ENCODE data around the gene SRRM4.
"Not testable (repeated sequence)": the region's sequence is repeated elsewhere in the genome, so short reads cannot be mapped to it uniquely, and the experiment has no call there.

The SRRM4 gene

GRCh38 chr12:119071638-119072231 lies 90.4 kb downstream of the SRRM4 start:
- no peak for DNase-seq (ENCODE audit: low read depth)

- DNase-seq (ENCODE audit: low read depth) = no peak
Observed at GRCh38 chr12:119072440-119072839, 91.1 kb downstream of the SRRM4 start.

GRCh38 chr12:119075222-119075787 lies 94.0 kb downstream of the SRRM4 start:
- DNase-seq (ENCODE audit: low read depth) = no peak

- DNase-seq (ENCODE audit: low read depth) = no peak
Observed at GRCh38 chr12:119075918-119076317, 94.6 kb downstream of the SRRM4 start.

- DNase-seq (ENCODE audit: low read depth) = no peak
Observed at GRCh38 chr12:119079530-119079929, 98.2 kb downstream of the SRRM4 start.

GRCh38 chr12:119082016-119082415 lies 100.7 kb downstream of the SRRM4 start:
- DNase-seq (ENCODE audit: low read depth) = no peak

GRCh38 chr12:119082496-119082895 lies 101.2 kb downstream of the SRRM4 start:
- DNase-seq (ENCODE audit: low read depth) = no peak

GRCh38 chr12:119088685-119089379 lies 107.5 kb downstream of the SRRM4 start:
- no peak for DNase-seq (ENCODE audit: low read depth)

- DNase-seq (ENCODE audit: low read depth) = no peak
Observed at GRCh38 chr12:119089380-119090013, 108.2 kb downstream of the SRRM4 start.

GRCh38 chr12:119090276-119090675 lies 108.9 kb downstream of the SRRM4 start:
- DNase-seq (ENCODE audit: low read depth) = no peak

GRCh38 chr12:119090865-119091264 lies 109.5 kb downstream of the SRRM4 start:
- no peak for DNase-seq (ENCODE audit: low read depth)

GRCh38 chr12:119096429-119097202 lies 115.3 kb downstream of the SRRM4 start:
- no peak for DNase-seq (ENCODE audit: low read depth)

GRCh38 chr12:119100933-119101332 lies 119.6 kb downstream of the SRRM4 start:
- DNase-seq (ENCODE audit: low read depth) = no peak

- no peak for DNase-seq (ENCODE audit: low read depth)
Observed at GRCh38 chr12:119102274-119102673, 120.9 kb downstream of the SRRM4 start.

GRCh38 chr12:119102714-119103113 lies 121.4 kb downstream of the SRRM4 start:
- DNase-seq (ENCODE audit: low read depth) = no peak

- not testable (repeated sequence) for DNase-seq (ENCODE audit: low read depth)
Observed at GRCh38 chr12:119104969-119105368, 123.6 kb downstream of the SRRM4 start.

- DNase-seq (ENCODE audit: low read depth) = no peak
Observed at GRCh38 chr12:119113496-119113986, 132.2 kb downstream of the SRRM4 start.

GRCh38 chr12:119114294-119114693 lies 133.0 kb downstream of the SRRM4 start:
- DNase-seq (ENCODE audit: low read depth) = no peak

- DNase-seq (ENCODE audit: low read depth) = no peak
Observed at GRCh38 chr12:119115296-119115905, 134.1 kb downstream of the SRRM4 start.

- no peak for DNase-seq (ENCODE audit: low read depth)
Observed at GRCh38 chr12:119117936-119118335, 136.6 kb downstream of the SRRM4 start.

- DNase-seq (ENCODE audit: low read depth) = no peak
Observed at GRCh38 chr12:119118625-119119024, 137.3 kb downstream of the SRRM4 start.

- no peak for DNase-seq (ENCODE audit: low read depth)
Observed at GRCh38 chr12:119122047-119122446, 140.7 kb downstream of the SRRM4 start.
